Sigmoid colon (tissue), 4 donors: ENCODE results near the gene TRNP1.
A peak's percentile ranks its signal among the peaks of the same experiment; 100 is the strongest.

Experiments
- EP300 ChIP-seq, 4 donors: sonication (generic); formaldehyde crosslinking; IDR thresholded peaks; one replicate each; pipeline ENCODE4 v1.6.1; 2017; ENCODE audit warnings: antibody characterized with exemption in 4 of 4
- POLR2A ChIP-seq, 2 donors: fragments of 450-650 bp; IDR thresholded peaks; one replicate each; pipeline ENCODE4 v1.6.1; 2016; ENCODE audit warnings: antibody characterized with exemption in 2 of 2, mild to moderate bottlenecking in 2 of 2, moderate library complexity in 2 of 2
- POLR2AphosphoS5 ChIP-seq, 4 donors: sonication (generic); formaldehyde crosslinking; IDR thresholded peaks; one replicate each; pipeline ENCODE4 v1.6.1; 2017; ENCODE audit warnings: antibody characterized with exemption in 4 of 4
- TF ChIP-seq, protein P1 (sequence below), 4 experiments: fragments of 450-650 bp in 3 of 4; fragments of 200-600 bp in 1 of 4; IDR thresholded peaks; one replicate each; pipeline ENCODE4 v1.5.1; 2016 to 2019; ENCODE audit warnings: antibody characterized with exemption in 4 of 4, mild to moderate bottlenecking in 3 of 4, moderate library complexity in 2 of 4

DNA sequence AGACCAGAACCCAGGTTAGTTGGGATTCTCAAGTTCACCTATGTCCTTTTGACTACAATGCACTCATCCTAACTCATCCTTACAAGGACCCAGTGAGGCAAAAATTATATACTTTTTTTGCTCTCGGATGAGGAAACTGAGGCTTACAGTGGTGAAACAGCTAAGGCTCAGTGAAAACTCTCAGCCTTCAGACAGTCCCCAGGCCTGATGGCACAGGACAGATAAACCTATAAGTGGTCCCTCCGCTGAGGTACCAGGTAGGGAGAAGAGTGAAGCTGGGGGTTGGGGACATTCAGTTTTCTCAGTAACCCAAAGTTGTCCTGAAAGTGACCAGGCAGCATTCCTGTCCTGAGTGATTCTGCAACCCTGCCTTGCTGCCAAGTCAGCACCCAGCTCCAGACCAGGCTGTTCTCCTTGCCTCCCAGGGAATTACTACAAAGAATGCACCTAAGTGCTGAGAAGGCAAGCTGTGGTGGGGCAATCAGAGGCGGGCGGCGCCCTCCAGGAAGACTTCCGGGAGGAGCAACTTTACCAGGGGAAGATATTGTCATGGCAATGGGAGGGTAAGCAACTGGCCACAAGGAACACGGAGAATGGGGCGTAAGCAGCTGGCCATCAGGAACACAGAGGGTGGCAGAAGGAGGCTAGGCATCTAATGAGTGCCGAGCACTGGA lies 14.6 kb downstream of the TRNP1 start:
- TF ChIP-seq EP300 (IDR thresholded peaks at IDR 0.05) = peak in 1 of 4 donors; percentile 38
- TF ChIP-seq, protein P1, sequence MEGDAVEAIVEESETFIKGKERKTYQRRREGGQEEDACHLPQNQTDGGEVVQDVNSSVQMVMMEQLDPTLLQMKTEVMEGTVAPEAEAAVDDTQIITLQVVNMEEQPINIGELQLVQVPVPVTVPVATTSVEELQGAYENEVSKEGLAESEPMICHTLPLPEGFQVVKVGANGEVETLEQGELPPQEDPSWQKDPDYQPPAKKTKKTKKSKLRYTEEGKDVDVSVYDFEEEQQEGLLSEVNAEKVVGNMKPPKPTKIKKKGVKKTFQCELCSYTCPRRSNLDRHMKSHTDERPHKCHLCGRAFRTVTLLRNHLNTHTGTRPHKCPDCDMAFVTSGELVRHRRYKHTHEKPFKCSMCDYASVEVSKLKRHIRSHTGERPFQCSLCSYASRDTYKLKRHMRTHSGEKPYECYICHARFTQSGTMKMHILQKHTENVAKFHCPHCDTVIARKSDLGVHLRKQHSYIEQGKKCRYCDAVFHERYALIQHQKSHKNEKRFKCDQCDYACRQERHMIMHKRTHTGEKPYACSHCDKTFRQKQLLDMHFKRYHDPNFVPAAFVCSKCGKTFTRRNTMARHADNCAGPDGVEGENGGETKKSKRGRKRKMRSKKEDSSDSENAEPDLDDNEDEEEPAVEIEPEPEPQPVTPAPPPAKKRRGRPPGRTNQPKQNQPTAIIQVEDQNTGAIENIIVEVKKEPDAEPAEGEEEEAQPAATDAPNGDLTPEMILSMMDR (IDR thresholded peaks at IDR 0.05) = no peak
- TF ChIP-seq POLR2A (IDR thresholded peaks at IDR 0.05) = no peak
- TF ChIP-seq POLR2AphosphoS5 (IDR thresholded peaks at IDR 0.05) = peak in 3 of 4 donors; percentile 33 to 54 (median 34)
